Fibroblast of mammary gland (primary cell): ENCODE data around the gene HOPX.

Source experiments
- DNase-seq: peaks from one replicate; pipeline ENCODE4 v3.0.0-alpha.2; 2010; ENCODE audit warnings: low read depth
- H3K4me3 ChIP-seq: 2 replicates; pipeline ENCODE4 v1.5.1; 2011; ENCODE audit warnings: low read depth, mild to moderate bottlenecking, low read length, moderate library complexity; ENCODE audit not compliant: control insufficient read depth
- CTCF ChIP-seq: conservative IDR thresholded peaks from 2 replicates; pipeline ENCODE4 v1.5.1; 2011; ENCODE audit warnings: low read depth, low read length, inconsistent platforms; ENCODE audit not compliant: control insufficient read depth, insufficient read depth

HOPX gene

GRCh38 chr4:56651056-56651350, 30.1 kb downstream of the HOPX start:
- TF ChIP-seq CTCF: no peak
- no peak for DNase-seq
- no peak overlapping the region for H3K4me3 ChIP-seq

GRCh38 chr4:56650262-56651055, 30.6 kb downstream of the HOPX start:
- no peak for DNase-seq
- H3K4me3 ChIP-seq: no peak overlapping the region
- TF ChIP-seq CTCF: no peak

- TF ChIP-seq CTCF: no peak
- DNase-seq: no peak
- H3K4me3 ChIP-seq: no peak overlapping the region
These were observed 31.4 kb downstream of the HOPX start for GRCh38 chr4:56649445-56650261.

GRCh38 chr4:56648824-56649151, 32.3 kb downstream of the HOPX start:
- DNase-seq: no peak
- TF ChIP-seq CTCF: no peak
- no peak overlapping the region for H3K4me3 ChIP-seq

GRCh38 chr4:56648021-56648823, 32.9 kb downstream of the HOPX start:
- peak; percentile 51 for DNase-seq
- no peak overlapping the region for H3K4me3 ChIP-seq
- no peak for TF ChIP-seq CTCF

GRCh38 chr4:56646341-56646740, 34.8 kb downstream of the HOPX start:
- DNase-seq: no peak
- no peak overlapping the region for H3K4me3 ChIP-seq
- TF ChIP-seq CTCF: no peak
